ENCODE data around the gene EDIL3.

The EDIL3 gene

GRCh38 chr5:84259283-84260045 lies 125.2 kb downstream of the EDIL3 start:
- DNase-seq (ENCODE audit: low read depth): no peak

DNA sequence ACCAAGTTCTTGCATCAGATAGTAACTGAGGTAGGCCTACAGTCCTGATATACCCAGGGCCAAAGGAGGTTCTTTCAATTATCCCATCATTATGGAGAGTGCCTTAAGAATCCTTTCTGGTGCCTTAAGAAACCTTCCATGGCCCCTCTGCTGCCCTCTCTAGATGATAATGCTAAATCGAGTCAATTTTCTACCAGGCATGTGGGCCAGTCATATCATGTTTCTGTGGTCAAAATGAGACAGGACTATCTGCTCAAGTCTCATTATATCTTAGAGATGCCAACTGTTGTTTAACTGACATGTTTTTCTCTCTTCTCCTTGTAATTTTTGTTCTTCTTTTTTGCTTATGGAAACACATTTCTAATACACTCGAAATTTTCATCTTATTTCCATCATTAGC lies 127.6 kb downstream of the EDIL3 start:
- no peak for DNase-seq (ENCODE audit: low read depth)

GRCh38 chr5:84255315-84255714 lies 129.4 kb downstream of the EDIL3 start:
- DNase-seq (ENCODE audit: low read depth): no peak

- DNase-seq (ENCODE audit: low read depth): no peak
Measured at GRCh38 chr5:84253946-84254345, 130.7 kb downstream of the EDIL3 start.

- no peak for DNase-seq (ENCODE audit: low read depth)
Measured at GRCh38 chr5:84251503-84251902, 133.2 kb downstream of the EDIL3 start.

DNA sequence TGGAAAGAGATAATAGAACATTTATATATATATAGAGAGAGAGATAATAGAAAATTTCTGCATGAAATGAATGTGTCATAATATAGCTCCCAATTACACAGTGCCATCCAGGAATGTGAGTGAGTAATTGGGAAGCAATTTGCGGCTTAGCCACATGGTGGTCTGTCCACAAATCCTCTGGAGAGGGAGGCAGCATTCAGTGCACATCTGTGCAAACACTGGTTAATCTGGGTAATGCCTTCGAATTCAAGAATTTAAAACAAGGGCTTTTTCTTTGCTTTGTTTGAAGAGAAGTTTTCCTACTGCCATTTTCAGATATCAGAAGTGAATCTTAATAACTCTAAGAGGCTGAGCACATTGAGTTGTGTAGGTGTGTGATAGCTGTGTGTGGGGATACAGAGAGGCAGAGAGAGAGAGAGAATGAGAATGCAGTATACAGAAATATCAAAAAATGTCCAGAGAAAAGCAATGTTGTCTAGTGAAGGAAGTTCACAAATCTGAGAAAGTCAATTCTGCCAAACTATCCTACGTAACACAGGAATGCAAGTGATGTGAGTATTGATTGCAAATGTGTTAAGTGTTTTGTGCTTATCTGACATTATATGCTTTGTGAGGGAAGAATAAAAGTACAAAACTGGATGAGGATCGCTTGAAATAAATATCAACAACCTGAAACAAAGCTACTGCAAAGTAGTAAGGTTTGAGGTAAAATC lies 134.6 kb downstream of the EDIL3 start:
- DNase-seq (ENCODE audit: low read depth): no peak

DNA sequence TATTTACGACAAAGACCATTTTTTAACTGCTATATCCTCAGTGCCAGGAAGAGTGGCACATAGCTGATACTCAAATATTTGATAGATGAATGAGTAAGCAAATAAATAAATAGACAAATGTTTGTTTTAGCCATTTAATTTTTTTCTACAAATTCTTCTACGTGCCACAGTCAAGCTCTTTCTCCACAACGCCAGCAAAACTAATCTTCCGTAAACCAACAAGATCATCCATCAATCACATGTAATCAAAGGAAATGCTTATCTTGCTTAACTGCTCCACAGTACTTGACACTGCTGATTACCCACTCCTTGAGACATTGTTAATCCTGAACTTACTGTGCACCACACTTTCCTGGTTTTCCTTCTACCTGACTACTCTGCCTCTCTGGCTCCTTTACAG lies 136.7 kb downstream of the EDIL3 start:
- no peak for DNase-seq (ENCODE audit: low read depth)

GRCh38 chr5:84242286-84242685 lies 142.4 kb downstream of the EDIL3 start:
- no peak for DNase-seq (ENCODE audit: low read depth)

DNA sequence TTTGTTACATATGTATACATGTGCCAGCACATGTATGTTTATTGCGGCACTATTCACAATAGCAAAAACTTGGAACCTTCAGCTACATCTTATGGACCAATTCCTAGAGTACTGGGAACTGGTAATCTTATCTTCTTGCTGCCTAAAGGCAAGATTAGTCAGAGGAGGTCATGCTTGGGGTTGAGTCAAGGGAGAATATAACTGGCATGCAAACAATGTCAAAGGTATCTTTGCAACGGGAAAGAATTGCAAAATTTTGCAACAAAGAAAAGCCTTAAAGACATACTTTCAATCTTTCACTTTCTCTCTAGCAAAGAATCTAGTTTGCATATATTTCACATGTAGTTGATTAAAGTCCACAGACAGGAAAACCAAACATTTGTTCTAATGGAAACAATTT lies 145.2 kb downstream of the EDIL3 start:
- DNase-seq (ENCODE audit: low read depth): no peak

- DNase-seq (ENCODE audit: low read depth): no peak
Measured at GRCh38 chr5:84237126-84237525, 147.6 kb downstream of the EDIL3 start.

DNA sequence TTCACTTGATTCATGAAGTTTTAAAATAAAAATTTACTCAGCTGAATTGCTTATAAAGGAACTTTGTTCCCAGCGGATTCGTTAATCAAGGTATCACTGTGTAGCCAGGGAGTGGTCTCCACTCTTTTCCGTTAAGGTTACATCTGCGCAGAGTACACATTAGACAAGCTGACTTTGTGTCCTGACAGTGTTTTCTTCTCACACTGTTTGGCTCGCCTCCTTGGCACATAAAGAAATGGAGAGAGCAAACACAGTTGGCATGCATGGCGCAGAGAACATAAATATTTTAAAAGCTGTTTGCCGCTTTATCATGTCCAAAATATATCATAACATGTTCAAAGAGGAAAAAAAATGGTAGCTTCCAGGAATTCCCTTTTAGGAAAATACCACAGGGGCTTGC lies 153.2 kb downstream of the EDIL3 start:
- no peak for DNase-seq (ENCODE audit: low read depth)

- no peak for DNase-seq (ENCODE audit: low read depth)
Measured at GRCh38 chr5:84229045-84229444, 155.6 kb downstream of the EDIL3 start.

DNA sequence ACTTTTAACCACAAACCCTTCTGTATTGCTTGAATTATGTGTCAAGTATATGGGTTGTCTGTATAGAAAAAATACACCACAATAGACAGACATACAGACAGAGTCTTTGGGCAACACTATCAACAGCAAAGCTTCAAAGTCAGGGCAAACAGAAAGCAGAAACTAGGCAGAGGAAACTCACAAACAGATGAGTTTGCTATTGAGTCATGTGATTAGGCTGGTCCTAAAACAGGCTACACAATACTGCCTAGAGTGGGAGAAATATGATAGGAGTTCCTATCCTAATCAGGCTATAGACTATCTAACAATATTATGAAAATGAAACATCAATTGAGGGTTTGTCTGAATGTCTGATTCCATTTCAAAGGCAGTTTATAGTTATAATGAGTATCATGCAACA lies 156.4 kb downstream of the EDIL3 start:
- no peak for DNase-seq (ENCODE audit: low read depth)

DNA sequence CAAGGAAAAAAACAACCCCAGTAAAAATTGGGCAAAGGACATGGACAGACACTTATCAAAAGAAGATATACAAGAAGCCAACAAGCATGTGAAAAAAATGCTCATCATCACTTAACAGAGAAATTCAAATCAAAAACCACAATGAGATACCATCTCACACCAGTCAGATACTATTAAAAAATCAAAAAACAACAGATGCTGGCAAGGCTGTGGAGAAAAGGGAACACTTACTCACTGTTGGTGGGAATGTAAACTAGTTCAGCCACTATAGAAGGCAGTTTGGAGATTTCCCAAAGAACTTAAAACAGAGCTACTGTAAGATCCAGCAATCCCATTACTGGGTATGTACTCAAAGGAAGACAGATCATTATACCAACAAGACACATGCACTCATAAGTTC lies 157.4 kb downstream of the EDIL3 start:
- no peak for DNase-seq (ENCODE audit: low read depth)

DNA sequence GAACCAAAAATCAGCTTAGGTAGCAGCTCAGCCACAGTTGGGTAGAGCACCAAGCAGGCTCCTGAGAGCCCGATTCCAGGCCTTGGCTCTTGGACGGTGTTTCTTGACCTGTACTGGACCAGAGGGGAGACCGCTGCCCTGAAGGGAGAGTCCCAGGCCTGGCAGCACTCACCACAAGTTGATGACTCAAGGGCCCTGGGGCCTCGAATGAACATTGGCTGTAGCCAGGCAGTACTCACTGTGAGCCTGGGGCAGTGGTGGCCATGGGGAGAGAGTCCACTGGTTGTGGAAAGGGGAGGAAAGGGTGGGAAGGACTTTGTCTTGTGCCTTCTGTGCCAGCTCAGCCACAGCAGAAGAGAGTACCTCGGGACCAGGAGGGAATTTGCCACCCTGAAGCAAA lies 166.1 kb downstream of the EDIL3 start:
- no peak for DNase-seq (ENCODE audit: low read depth)

GRCh38 chr5:84215521-84215920 lies 169.2 kb downstream of the EDIL3 start:
- DNase-seq (ENCODE audit: low read depth): no peak

DNA sequence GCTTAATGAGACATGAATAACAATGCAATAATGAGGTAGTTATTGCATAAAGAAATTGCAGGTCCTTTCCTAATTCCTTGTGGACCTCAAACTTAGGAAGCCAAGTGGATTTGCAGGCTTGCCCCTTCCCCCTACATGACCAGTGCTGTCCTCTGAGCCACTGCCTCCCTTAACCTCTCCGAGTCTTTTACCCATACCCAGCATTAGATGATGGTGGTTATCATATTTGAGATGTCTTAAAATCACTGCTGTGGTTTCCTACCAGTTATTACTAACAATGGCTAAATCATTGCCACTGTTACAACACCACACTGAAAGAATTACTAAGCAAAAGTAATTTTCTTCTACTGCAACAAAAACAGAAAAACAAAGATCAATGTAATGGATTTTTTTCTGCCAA lies 170.8 kb downstream of the EDIL3 start:
- no peak for DNase-seq (ENCODE audit: low read depth)

- DNase-seq (ENCODE audit: low read depth): no peak
Measured at GRCh38 chr5:84213212-84213611, 171.5 kb downstream of the EDIL3 start.

DNA sequence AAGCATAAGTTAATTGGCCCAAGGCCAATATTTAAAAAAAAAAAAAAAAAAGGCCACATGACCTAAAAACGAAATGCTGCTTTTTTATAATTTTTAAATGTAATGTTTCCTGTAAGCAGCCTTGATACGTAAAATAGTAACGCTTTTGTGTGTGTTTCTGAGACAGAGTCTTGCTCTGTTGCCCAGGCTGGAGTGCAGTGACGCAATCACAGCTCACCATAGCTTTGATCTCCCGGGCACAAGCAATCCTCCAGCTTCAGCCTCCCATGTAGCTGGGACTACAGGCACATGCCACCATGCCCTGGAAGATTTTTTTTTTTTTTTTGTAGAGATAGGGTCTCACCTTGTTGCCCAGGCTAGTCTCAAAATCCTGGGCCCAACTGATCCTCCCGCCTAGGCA lies 179.9 kb downstream of the EDIL3 start:
- no peak for DNase-seq (ENCODE audit: low read depth)

- DNase-seq (ENCODE audit: low read depth): no peak
Measured at GRCh38 chr5:84202136-84202535, 182.5 kb downstream of the EDIL3 start.

GRCh38 chr5:84197538-84197937 lies 187.1 kb downstream of the EDIL3 start:
- no peak for DNase-seq (ENCODE audit: low read depth)

DNA sequence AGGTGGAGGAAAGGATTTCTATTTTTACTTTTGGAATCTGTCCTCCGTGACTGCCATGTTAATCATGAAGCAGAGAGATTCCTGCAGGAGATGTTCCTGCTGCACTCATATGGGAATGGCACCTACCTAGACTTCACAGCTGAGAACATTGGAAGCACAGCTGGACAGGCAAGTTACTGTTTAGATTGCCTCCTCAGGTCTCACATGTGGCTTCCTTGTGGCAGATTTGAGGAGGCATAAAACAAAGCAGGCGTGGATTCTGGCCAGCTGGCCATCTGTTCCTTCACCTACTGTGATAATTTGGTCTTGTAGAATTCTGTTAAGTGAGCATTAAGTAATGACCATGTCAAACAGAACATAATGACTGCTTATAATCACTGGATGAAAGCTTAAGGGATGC lies 193.4 kb downstream of the EDIL3 start:
- DNase-seq (ENCODE audit: low read depth): no peak

DNA sequence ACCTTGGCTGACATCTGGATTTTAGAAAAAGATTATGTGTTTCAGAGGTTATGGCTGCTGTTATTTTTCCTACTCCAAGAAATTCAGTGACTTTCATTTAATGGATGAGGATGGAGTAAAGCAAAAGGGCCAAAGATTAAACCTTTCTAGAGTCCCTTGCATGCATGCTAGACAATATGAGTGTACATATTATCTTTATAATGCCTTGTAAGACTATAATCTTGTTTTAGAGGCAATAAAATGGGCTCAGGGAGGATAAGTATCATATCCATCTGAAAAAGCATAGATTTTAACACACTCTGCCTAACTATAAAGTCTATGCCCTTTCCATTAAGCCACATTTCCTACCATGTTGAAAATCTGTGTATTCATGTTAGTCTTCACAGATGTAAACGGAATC lies 199.8 kb downstream of the EDIL3 start:
- no peak for DNase-seq (ENCODE audit: low read depth)

- DNase-seq (ENCODE audit: low read depth): no peak
Measured at GRCh38 chr5:84181093-84181492, 203.6 kb downstream of the EDIL3 start.

All from activated T-cell treated with anti-CD3 and anti-CD28 coated beads for 48 hours (primary cell).